Ovary (tissue), 3 donors: ENCODE results near the gene ROBO1.

Experiments used
- EP300 ChIP-seq: sonication (generic); formaldehyde crosslinking; IDR thresholded peaks from one replicate; pipeline ENCODE4 v1.6.1; 2017; ENCODE audit warnings: antibody characterized with exemption
- POLR2A ChIP-seq: fragments of 450-650 bp; IDR thresholded peaks from one replicate; pipeline ENCODE4 v1.6.1; 2017; ENCODE audit warnings: antibody characterized with exemption, mild to moderate bottlenecking, moderate library complexity
- TF ChIP-seq, protein P1 (sequence below), 3 donors: fragments of 450-650 bp in 2 of 3; fragments of 200-600 bp in 1 of 3; IDR thresholded peaks; one replicate each; pipeline versions ENCODE4 v1.5.1 to v1.8.0; 2016 to 2022; ENCODE audit warnings: antibody characterized with exemption in 3 of 3, mild to moderate bottlenecking in 1 of 3
- donor health status: DM: no; HTN: no; CAD: no.

DNA sequence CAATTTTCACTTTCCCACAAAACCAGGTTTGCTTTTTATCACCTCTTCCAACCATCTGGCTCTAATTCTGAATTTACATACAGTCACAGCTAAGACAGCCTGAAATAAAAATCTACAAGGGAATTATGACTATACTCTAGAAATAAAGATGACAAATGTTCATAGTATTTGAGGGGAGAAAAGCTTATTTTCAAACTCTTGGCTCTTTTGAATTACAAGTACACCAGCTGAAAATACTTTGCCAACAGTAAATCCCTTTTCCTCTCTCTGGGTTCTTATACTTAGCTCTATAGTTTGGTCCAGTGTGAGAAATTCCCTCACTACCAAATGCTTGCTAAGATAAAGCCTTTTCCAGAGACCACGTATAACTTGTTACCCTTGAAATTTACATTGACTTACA lies 1037.9 kb downstream of the ROBO1 start:
- no peak for TF ChIP-seq POLR2A
- no peak for TF ChIP-seq EP300
- TF ChIP-seq, protein P1, sequence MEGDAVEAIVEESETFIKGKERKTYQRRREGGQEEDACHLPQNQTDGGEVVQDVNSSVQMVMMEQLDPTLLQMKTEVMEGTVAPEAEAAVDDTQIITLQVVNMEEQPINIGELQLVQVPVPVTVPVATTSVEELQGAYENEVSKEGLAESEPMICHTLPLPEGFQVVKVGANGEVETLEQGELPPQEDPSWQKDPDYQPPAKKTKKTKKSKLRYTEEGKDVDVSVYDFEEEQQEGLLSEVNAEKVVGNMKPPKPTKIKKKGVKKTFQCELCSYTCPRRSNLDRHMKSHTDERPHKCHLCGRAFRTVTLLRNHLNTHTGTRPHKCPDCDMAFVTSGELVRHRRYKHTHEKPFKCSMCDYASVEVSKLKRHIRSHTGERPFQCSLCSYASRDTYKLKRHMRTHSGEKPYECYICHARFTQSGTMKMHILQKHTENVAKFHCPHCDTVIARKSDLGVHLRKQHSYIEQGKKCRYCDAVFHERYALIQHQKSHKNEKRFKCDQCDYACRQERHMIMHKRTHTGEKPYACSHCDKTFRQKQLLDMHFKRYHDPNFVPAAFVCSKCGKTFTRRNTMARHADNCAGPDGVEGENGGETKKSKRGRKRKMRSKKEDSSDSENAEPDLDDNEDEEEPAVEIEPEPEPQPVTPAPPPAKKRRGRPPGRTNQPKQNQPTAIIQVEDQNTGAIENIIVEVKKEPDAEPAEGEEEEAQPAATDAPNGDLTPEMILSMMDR (IDR thresholded peaks at IDR 0.05), result no peak
